Vagina (tissue), 2 donors: Measurements from ENCODE around the gene FOXK1.

Experiments
- POLR2A ChIP-seq, 2 donors: fragments of 450-650 bp; IDR thresholded peaks; one replicate each; pipeline ENCODE4 v1.6.1; 2017; ENCODE audit warnings: antibody characterized with exemption in 2 of 2, mild to moderate bottlenecking in 2 of 2, moderate library complexity in 2 of 2
- POLR2AphosphoS5 ChIP-seq, 2 donors: sonication (generic); formaldehyde crosslinking; IDR thresholded peaks; one replicate each; pipeline ENCODE4 v1.9.0; 2017; ENCODE audit warnings: antibody characterized with exemption in 2 of 2, mild to moderate bottlenecking in 2 of 2, low read depth in 1 of 2; ENCODE audit not compliant: insufficient read depth in 1 of 2
- TF ChIP-seq, protein P1 (sequence below), 3 experiments: fragments of 450-650 bp in 2 of 3; fragments of 200-600 bp in 1 of 3; sonication (generic) in 1 of 3; IDR thresholded peaks; one replicate each; pipeline ENCODE4 v1.5.1; 2017 to 2019; ENCODE audit warnings: antibody characterized with exemption in 3 of 3, mild to moderate bottlenecking in 2 of 3, moderate library complexity in 2 of 3

DNA sequence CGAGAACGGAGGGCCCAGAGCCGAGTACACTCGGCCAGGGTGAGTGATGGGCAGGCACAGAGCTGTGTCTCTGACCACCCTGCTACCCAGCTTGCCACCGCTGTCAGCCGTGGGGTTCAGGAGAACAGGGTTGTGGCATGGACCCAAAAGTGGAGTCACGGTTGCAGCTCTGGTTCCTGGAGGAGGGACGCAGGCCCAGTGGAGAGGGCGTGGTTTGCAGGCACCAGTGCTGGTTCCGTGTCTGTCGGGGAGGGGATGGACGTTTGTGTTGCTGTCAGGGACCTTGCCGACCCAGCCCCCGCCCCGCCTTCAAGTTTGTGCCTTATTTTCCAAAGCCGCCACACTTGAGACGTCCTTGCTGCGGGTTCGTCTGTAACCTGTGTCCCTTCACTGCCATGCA is 48.2 kb downstream of the FOXK1 start:
- TF ChIP-seq POLR2A (IDR thresholded peaks at IDR 0.05) (no peak), POLR2AphosphoS5 (IDR thresholded peaks at IDR 0.05; ENCODE audit: insufficient read depth in 1 of 2, low read depth in 1 of 2) (no peak)
- TF ChIP-seq, protein P1, sequence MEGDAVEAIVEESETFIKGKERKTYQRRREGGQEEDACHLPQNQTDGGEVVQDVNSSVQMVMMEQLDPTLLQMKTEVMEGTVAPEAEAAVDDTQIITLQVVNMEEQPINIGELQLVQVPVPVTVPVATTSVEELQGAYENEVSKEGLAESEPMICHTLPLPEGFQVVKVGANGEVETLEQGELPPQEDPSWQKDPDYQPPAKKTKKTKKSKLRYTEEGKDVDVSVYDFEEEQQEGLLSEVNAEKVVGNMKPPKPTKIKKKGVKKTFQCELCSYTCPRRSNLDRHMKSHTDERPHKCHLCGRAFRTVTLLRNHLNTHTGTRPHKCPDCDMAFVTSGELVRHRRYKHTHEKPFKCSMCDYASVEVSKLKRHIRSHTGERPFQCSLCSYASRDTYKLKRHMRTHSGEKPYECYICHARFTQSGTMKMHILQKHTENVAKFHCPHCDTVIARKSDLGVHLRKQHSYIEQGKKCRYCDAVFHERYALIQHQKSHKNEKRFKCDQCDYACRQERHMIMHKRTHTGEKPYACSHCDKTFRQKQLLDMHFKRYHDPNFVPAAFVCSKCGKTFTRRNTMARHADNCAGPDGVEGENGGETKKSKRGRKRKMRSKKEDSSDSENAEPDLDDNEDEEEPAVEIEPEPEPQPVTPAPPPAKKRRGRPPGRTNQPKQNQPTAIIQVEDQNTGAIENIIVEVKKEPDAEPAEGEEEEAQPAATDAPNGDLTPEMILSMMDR (IDR thresholded peaks at IDR 0.05), result no peak
